GM12874 (cell line): ENCODE data around the gene GIMAP1.

ENCODE experiments used
- CTCF ChIP-seq: IDR thresholded peaks from 2 replicates; pipeline ENCODE4 v1.5.1; 2011; ENCODE audit warnings: low read depth, mild to moderate bottlenecking, control low read depth, low read length, moderate library complexity; ENCODE audit not compliant: insufficient read depth

Gene GIMAP1

GRCh38 chr7:150719960-150720891 lies 3.8 kb downstream of the GIMAP1 start:
- no peak for TF ChIP-seq CTCF

GRCh38 chr7:150721970-150722373 lies 5.6 kb downstream of the GIMAP1 start:
- TF ChIP-seq CTCF: no peak

- no peak for TF ChIP-seq CTCF
These were observed 6.1 kb downstream of the GIMAP1 start for GRCh38 chr7:150722431-150722931.

GRCh38 chr7:150723467-150723866 lies 7.1 kb downstream of the GIMAP1 start:
- TF ChIP-seq CTCF: no peak

- no peak for TF ChIP-seq CTCF
These were observed 11.0 kb downstream of the GIMAP1 start for GRCh38 chr7:150727381-150727780.

- TF ChIP-seq CTCF: no peak
These were observed 11.6 kb downstream of the GIMAP1 start for GRCh38 chr7:150728011-150728410.

GRCh38 chr7:150728609-150729008 lies 12.2 kb downstream of the GIMAP1 start:
- no peak for TF ChIP-seq CTCF
